Left renal pelvis (tissue), 4 donors: ENCODE results near the gene AMT. TPM values are rescaled to one million over a fixed set of nuclear protein-coding genes. Genes with fewer than 3 reads are reported as not detected.
"Not testable (repeated sequence)": the region's sequence is repeated elsewhere in the genome, so short reads cannot be mapped to it uniquely, and the experiment has no call there.

Experiments used
- DNase-seq, 4 donors: peaks; one replicate each; pipeline ENCODE4 v3.0.0-alpha.2; 2013; ENCODE audit warnings: low read depth in 4 of 4, low spot score in 3 of 4
- polyA plus RNA-seq, 4 donors: library from polyadenylated mRNA; unstranded; fragments of 120-200 nt; gene quantifications; one replicate each; pipeline ENCODE4 v1.2.1, GENCODE V29; 2013; ENCODE audit not compliant: insufficient read length in 4 of 4

Gene AMT
- polyA plus RNA-seq, 4 donors: 18.8 to 45.9 (median 38.3) TPM

DNA sequence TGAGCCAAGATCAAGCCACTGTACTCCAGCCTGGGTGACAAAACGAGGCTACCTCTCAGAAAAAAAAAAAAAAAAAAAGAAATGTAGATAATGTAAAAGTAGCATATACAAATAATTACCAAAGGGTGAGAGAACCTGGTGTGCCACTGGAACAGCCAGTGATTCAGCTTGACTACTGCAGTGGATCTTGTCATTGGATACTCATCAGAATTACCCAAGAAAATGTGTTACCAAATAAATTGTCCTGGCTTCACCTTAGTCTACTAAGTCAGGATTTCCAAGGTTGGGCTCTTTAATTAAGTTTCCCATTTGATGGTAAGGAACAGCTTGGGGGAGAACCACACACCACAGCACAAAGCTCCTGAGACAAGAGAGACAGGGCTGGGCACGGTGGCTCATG, 5.3 kb upstream of the AMT start:
- no peak for DNase-seq

DNA sequence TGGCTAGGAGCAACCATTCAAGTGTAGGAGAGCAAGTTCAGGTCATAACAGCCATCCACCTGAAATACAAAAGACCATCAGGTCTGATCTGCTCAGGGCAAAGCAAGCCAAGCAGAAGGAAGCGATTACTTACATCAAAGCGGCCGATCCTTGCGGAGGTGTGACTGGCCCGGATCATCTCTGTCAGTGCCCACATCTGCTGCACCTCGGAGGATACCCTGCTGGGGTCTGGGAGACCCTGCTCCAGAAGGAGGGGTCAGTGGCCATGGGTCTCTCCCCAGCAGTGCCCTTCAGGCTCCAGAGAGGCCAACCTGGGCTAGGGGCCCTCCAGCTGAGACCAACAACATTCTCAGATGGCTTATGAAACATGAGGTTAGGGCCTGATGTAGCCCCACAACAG, 2.5 kb upstream of the AMT start:
- no peak for DNase-seq

DNA sequence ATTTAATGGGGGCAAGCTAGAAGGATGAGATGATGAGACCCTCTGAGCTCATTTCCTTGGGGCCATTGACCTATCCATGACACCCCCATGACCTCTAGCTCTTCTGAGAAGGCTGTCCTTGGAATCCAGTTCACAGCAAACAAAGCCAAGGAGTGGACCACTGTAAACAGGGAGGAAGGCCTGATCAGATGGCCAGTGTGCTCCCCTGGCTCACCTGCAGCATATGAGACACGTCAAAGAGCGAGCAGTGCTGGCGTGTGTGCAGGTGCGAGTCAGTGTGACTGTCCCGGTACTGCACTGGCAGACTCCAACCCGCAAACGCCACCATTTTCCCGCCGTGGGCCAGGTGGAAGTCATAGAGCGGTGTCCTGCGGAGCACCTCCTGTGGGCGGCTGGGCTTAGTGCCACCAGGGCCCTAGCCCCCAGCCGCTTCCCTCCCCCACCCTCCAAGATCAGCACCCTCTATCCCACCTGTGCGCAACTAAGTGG, 339 bp downstream of the AMT start:
- no peak for DNase-seq

DNA sequence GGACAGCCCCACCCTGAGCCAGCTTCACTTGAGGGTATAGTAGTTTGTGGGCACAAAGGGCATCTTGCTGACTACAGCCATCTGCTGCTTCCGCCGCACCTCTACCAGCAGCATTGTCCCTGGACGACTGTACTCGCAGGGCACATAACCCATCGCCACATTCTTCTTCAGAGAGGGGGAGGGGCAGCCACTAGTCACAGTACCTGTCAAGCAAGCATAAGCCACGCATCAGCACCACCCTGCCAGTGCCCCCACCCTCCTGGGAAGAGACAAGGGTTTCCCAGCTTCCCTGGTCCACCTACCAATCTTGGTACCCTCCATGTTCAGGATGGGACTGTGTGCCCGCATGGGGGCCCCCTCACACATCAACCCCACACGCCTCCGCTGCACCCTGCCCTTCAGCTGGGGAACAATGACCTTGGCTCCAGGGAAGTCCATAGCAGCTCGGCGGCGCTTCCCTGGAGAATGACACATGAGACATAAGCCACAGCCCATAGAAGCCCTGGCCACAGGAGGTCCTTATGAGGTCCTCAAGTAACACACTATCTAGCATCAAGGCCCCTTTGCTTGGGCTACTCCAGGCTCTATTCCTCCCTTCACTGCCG, 4.7 kb downstream of the AMT start:
- DNase-seq: no peak

DNA sequence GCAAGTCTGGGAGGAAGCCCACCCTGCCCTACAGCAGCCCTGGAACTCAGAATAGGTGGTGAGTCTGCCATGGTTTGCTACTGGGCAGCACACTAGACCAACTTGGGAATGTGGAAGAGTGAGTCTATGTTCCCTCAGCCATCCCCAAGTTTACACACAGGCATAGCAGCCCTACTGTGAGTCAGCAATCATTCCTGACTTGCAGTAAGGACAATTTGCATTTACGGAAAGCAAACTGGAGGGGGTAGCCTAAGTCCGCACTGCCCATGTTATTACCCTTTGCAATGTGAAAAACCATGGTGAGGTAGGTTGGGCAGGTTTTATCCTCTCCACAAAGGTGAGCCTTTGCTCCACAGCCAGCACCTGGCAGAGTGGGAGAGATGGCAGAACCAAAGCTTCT, 5.4 kb downstream of the AMT start:
- DNase-seq: no peak

DNA sequence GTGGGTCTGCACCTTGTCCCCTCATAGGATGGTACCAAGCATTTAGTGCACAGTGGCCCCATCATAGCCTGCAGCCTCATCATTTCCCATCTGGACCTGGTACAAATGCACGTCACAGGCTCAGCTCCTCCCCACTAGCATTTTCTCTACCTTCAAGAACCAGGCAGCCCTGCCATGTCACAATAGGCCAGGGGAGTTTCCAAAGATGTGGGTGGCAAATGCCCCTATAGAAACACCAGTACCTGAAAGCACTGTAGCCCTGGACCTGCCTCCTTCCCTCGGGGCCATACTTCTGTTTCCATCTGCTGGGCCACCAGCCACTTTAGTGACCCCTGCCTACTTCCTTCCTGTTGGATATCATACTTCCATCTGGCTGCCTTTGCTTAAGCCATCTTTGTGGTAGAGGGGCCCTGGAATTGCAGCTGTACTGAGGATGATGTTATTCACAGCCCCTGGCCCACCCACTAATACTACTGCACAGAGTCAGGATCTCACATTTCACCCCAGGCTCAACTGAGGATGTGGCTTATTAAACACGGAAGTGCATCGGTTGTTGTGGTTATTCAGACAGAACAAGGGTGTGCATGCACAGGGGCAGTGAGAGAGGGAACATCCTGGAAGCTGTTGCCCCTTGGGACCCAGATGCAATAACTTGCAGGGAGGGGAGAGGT, 6.2 kb downstream of the AMT start:
- DNase-seq: no peak

DNA sequence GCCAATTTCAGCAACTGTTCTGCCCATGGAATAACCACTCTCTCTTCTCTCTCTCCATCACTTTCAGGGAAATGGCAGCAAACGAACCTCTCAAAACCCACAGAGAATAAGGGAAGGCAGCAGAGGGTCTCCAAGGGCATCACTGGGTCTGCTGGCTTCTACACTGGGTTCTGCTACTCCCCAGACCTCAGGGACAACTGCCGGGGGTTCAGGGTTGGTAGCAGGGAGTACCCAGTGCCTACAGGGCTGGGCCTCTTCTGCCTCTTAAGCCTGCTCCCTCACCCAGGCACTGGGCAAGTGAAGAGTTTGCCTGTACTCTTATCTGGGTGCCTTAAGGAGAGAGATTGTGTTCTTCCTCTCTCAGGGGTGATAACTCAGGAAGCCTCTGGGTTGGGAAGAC, 7.5 kb downstream of the AMT start:
- no peak for DNase-seq

DNA sequence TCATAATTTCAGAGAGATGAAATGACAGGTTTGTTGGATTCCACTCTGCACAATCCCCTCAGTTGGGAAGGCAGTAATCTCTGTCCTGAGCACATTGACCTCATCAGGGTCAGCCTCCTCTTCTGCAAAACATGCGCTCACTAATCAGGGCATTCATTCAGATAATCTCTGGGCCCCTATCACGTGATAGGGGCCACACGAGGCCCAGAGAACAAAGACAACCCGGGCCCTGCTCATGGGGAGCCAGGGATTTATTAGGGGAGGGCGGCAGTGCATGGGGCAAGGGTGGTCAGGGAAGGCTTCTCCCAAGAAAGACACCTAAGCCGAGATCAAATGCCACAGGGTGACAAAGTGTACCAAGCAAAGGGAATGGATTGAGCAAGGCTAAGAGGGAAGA, 8.9 kb downstream of the AMT start:
- DNase-seq: no peak

DNA sequence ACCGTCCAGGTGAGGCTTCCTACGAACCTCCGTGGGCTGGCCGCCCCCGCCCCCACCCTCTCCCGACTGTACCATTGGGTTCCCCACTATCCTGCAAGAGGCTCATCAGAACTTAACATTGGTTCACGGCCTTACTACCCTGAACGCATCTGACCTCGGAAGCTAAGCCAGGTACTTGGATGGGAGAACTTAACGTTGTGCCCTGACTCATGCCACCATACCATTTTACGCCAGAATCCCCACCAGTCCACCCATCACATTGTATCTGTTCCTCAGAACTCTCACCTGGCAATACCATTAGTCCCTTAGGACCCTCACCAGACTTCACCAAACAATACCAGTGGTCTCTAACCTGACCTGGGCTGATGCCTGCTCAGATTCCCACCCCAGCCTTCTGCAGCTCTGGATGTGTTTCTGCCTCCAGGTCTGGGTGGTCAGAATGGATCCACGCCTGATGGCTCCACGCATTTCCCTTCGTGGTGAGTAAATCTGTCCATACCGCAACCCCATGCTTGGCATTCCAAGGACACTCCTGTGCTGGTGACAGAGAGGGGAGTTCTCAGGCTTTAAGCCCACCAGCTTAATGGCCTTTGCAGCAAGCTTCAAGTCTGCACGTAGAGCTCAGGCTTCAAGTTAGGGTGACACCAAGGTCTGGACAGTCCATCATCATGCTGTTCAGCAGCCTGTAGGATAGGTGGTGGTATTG, 9.5 kb downstream of the AMT start:
- DNase-seq: no peak

DNA sequence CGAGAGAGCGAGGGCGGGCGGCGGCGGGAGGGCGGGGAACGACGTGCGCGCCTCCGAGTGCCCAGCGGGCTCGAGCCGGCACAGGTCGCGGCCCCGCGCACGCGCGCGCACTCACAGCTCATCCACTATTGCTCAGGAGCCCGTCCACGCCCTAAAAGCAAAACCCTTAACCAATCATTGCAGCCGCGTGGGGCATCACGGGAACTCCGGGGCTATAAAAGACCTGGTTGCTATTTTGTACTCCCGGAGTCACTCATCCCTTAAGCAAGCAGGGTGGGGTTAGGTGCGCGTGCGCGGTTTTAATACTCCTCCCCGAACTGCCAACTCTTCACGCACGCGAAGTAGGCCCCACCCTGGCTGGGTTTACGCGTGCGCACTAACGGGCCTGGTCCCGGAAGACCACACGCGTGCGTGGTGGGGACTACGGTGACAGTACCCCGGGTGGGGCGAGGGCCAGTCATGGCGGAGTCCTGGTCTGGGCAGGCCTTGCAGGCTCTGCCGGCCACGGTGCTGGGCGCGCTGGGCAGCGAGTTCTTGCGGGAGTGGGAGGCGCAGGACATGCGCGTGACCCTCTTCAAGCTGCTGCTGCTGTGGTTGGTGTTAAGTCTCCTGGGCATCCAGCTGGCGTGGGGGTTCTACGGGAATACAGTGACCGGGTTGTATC, 10.2 kb downstream of the AMT start, which contains the start of the genes RHOA and TCTA:
RHOA (minus strand) TSS at position 9 of the 664 bp plus-strand sequence. CDS start 36,387 bp downstream, outside the sequence.
TCTA (plus strand) TSS at position 456 of the 664 bp plus-strand sequence; CDS start at position 460, 4 bp downstream.
- peak; percentile 99 to 100 (median 100) for DNase-seq

DNA sequence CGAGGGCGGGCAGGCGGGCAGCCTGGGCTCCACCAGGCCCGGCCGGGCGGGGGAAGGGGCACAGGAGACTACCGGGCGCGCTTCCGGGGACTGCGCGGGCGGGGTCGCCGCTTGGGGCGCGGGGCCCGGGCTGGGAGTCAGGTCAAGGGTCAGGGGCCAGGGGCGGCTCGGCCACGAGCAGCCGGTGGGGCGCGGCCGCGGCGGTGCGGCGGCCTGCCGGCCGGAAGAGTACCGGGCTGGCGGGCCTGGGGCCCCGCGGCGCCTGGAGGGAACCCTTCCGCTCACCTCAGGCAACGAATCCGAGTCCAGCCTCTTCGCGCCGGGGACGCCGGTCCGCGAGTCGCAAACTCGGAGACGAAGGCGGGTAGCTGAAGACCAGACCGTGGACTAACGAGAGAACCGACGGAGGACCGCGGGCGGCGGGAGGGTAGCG, 10.7 kb downstream of the AMT start:
- no peak for DNase-seq

DNA sequence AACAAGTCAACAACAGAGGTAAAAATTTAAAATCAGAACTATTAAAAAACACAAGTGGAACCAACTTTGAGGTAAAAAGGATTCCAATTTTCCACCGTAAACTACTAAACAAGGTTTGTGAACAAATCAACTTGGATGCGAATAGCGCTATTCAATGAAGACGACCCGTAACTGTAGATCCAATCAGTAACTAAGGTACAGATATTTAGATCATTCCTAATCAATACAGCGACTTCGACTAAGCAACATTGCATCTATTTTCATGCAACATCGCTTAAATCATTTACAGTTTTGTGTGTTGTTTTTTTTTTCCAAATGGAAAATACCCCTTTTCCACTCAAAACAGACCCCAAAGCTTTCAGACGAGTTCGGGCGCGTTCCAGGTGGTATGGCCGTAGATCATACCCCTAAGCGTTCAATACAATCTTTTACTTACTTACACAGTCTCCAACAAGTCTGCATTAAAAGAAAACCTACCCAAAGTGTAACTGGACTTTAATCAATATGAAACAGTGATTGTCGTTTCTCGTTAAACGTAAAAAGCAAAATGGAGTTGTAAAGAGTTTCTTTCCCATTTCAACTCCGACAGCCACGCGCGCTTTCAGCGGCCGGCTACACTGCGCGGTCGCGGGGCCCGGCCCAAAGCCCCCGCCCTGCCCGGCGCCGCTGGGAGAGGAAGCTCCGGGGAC, 11.3 kb downstream of the AMT start:
- DNase-seq: no peak

DNA sequence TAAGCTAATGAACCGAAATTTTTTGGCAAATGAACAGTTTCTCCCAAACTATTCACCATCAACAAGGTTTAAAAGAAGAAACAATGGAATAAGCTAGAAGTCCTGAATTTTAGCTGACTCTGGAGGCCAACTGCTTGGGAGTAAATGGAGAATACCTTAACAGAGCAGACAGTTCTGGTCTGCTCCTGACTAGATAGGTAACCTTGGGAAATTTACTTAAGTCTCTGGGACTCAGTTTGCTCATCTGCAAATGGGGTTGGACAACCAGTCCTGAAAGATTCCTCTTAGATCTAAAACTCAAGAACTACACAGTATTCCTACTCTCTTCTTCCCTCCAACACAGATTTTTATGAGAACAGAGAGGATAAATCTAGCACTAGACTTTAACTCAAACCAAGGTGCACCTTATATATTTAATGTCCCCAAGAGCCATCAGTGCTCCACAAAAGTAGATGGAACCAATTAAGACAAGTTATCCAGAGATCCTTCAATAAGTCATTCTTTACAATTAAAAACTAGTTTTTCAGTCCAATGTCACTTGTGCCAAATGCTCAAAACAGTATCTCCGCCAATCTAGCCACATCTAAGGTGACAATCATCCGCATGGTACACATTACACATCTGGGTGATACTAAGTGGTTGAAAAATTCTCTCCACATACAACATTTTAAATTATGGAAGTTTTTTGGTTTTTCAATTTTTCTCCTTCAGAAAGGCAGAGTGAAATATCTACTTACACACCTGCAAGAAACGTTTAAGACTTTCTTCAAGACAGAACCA, 12.0 kb downstream of the AMT start:
- no peak for DNase-seq

DNA sequence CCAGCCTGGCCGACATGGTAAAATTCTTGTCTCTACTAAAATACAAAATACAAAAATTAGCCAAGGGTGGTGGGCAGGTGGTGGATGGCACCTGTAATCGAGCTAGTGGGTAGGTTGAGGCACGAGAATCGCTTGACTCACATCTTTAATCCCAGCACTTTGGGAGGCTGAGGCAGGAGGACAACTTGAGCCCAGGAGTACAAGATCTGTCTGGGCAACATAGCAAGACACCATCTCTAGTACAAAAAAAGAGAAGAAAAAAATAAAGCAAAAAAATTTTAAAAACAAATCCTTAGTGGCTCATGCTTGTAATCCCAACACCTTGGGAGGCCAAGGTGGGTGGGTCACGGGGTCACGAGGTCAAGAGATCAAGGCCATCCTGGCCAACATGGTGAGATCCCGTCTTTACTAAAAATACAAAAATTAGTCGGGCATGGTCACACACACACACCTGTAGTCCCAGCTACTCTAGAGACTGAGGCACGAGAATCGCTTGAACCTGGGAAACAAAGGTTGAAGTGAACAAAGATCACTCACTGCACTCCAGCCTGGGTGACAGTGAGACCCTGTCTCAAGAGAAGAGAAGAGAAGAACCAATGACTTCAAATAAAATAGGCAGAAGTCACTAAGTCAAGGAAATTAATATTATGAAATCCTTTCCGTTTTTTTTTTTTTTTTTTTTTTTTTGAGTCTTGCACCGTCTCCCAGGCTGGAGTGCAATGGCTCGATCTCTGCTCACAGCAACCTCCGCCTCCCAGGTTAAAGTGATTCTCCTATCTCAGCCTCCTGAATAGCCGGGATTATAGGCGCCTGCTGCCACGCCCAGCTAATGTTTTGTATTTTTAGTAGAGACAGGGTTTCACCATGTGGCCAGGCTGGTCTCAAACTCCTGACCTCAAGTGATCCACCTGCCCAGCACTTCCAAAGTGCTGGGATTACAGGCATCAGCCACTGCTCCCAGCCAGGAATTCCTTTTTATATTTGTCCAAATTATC, 15.4 kb downstream of the AMT start:
- DNase-seq: no peak

DNA sequence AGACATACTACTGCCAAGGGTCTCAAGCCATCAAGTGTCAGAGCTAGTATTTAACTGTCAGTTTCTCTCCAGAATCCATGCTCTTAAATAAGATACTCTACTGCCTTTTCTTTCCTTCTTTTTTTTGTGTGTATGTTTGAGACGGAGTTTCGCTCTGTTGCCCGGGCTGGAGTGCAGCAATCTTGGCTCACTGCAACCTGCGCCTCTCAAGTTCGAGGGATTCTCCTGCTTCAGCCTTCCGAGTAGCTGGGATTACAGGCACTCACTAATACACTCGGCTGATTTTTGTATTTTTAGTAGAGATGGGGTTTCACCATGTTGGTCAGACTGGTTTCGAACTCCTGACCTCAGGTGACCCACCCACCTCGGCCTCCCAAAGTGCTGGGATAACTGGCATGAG, 16.7 kb downstream of the AMT start:
- DNase-seq: not testable (repeated sequence)

DNA sequence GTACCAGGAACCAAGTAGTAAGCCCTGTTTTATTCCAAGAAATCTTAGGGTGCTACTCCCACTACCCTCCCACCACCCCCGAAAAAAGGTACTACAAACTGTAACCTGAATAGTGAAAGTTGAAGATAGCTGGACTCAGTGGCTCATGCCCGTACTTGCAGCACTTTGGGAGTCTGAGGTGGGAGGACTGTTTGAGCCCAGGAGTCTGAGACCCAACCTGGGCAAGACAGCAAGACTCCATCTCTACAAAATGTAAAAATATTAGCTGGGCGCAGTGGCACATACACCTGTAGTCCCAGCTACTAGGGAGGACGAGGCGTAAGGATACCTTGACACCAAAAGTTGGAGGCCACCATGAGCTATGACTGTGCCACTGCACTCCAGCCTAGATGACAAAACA, 18.4 kb downstream of the AMT start:
- no peak for DNase-seq

DNA sequence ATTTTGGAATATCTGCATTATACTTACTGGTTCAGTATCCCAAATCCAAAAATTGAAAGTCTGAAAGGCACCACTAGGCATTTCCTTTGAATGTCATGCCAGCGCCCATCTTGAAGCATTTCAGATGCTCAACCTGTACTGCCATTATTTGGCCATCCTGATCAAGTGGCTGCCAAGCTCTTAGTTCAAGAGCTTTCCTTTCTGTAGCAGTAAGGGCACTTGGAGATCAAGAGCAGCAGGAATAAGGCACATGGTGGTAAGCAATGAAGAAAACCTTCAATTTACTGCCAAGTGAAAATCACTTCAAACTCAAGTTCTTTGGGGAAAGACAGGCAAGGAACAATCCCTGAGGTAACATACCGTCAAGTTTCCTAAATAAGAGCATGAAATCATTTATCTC, 20.5 kb downstream of the AMT start:
- no peak for DNase-seq

DNA sequence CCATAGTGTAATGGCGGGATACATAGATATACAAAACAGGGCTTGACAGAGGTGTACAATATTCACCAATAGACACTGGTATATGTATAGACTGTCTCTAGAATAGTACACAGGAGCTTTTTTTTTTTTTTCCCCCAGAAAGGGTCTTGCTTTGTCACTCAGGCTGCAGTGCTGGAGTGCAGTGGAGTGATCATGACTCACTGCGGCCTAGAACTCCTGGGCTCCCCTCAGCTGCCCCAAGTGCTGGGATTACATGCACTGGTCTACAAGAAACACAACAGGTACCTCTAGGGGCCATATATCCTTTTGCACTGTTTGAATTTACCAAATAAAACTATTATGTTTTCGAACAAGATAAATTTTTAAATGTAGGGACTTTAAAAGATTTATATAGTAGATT, 22.8 kb downstream of the AMT start:
- no peak for DNase-seq

DNA sequence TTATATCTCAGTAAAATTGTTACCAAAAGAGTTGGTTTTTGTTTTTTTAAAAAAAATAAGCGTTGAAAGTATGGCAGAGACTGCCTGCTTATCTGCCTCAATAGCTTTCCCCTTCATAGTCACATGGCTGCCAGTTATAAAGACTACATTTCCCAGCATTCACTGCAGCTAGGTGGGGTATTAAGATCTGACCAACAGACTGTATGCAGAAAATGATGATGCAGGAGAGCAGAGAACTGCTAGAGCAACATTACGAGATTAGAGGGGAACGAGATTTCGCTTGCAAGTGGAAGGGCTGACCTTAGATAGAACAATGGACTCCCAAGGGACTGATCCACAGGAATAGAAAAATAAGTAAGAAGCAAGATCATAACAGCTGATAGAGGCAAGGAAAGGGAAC, 24.8 kb downstream of the AMT start:
- no peak for DNase-seq
